ENCODE data around the gene RPRD1A. TPM values are rescaled to one million over a fixed set of nuclear protein-coding genes. Genes with fewer than 3 reads are reported as not detected.

RPRD1A gene
- total and polyA plus RNA-seq, 2 of the 4 experiments (the other 2 are of a cell fraction) = 23.3 to 27.2 TPM

- no peak for ATAC-seq (ENCODE audit: low read depth)
- no peak for DNase-seq
- Histone ChIP-seq H2AFZ (replicated peaks; ENCODE audit: low read length, poor library complexity) (no peak overlapping the region), H3K27me3 (ENCODE audit: control insufficient read depth, insufficient read depth, low read length) (no peaks in the 10 kb centered on the region), H2BK15ac (ENCODE audit: low read depth, low read length) (no peak overlapping the region), H3K4me3 (ENCODE audit: insufficient read depth, low read depth, low read length) (no peak overlapping the region), H3K9me3 (ENCODE audit: control insufficient read depth, insufficient read depth, low read length) (no peaks in the 10 kb centered on the region), H4K5ac (ENCODE audit: low read depth, low read length) (no peak overlapping the region), H2AK9ac (replicated peaks; ENCODE audit: low read depth, low read length, poor library complexity) (no peak overlapping the region), H3K79me1 (ENCODE audit: low read depth in 1 of 2, low read length in 2 of 2) (0 out of 4 replicates have a peak, but pooled peaks cover 0 to 2% of the 10 kb centered on the region in 2 experiments), H4K8ac (ENCODE audit: low read depth in 2 of 2, low read length in 2 of 2) (no peak overlapping the region), H4K91ac (ENCODE audit: insufficient read depth, low read depth, low read length) (no peak overlapping the region), H3K4me2 (ENCODE audit: low read depth, low read length) (no peak overlapping the region), H3K9ac (ENCODE audit: low read depth, low read length) (no peak overlapping the region), H3K4ac (ENCODE audit: low read depth, low read length) (no peak overlapping the region), H2BK120ac (ENCODE audit: low read depth, low read length) (no peak overlapping the region), H3K36me3 (ENCODE audit: control insufficient read depth, insufficient read depth, low read length) (peaks cover 21% of the 10 kb centered on the region), H2BK5ac (ENCODE audit: low read depth, low read length, poor library complexity, severe bottlenecking) (no peak overlapping the region), H3K18ac (ENCODE audit: low read depth, low read length) (no peak overlapping the region), H3K27ac (ENCODE audit: insufficient read depth, low read length) (no peak overlapping the region), H3K14ac (replicated peaks; ENCODE audit: low read depth, low read length) (no peak overlapping the region), H2BK20ac (ENCODE audit: low read depth, low read length) (no peak overlapping the region), H3K9me1 (ENCODE audit: insufficient read depth, low read length) (peaks cover 8% of the 10 kb centered on the region; the same call in 1 of the 2 replicates), H4K20me1 (ENCODE audit: insufficient read depth, low read length) (no peaks in the 10 kb centered on the region), H2AK5ac (ENCODE audit: low read depth, low read length) (no peak overlapping the region), H3K23ac (ENCODE audit: low read depth, low read length) (no peak overlapping the region), H3K4me1 (ENCODE audit: control insufficient read depth, insufficient read depth, low read length) (no peaks in the 10 kb centered on the region), H3K56ac (ENCODE audit: extremely low read depth, insufficient read depth, low read length) (no peak overlapping the region)
- TF ChIP-seq POLR2A (IDR thresholded peaks at IDR 0.05; ENCODE audit: low read depth, low read length) (no peak), ELK1 (IDR thresholded peaks at IDR 0.05; ENCODE audit: borderline replicate concordance, low read depth, low read length) (no peak), CEBPB (IDR thresholded peaks at IDR 0.05; ENCODE audit: low read depth, low read length) (no peak), BHLHE40 (IDR thresholded peaks at IDR 0.05; ENCODE audit: low read depth, low read length) (no peak), RCOR1 (IDR thresholded peaks at IDR 0.05; ENCODE audit: insufficient replicate concordance, low read length) (no peak), SMC3 (IDR thresholded peaks at IDR 0.05; ENCODE audit: low read depth, low read length) (no peak), MAFK (IDR thresholded peaks at IDR 0.05; ENCODE audit: low read depth, low read length) (no peak), CHD1 (IDR thresholded peaks at IDR 0.05; ENCODE audit: low read depth, low read length) (no peak), FOS (IDR thresholded peaks at IDR 0.05; ENCODE audit: low read depth, low read length) (no peak), RAD21 (IDR thresholded peaks at IDR 0.05; ENCODE audit: low read length) (no peak), USF2 (IDR thresholded peaks at IDR 0.05; ENCODE audit: low read depth, low read length) (no peak), RFX5 (IDR thresholded peaks at IDR 0.05; ENCODE audit: low read depth, low read length) (no peak), NFE2L2 (IDR thresholded peaks at IDR 0.05; ENCODE audit: low read depth, low read length) (no peak), CTCF (conservative IDR thresholded peaks at IDR 0.05; ENCODE audit: low read depth, low read length) (no peak), MXI1 (IDR thresholded peaks at IDR 0.05; ENCODE audit: borderline replicate concordance, low read depth, low read length) (no peak), MAZ (IDR thresholded peaks at IDR 0.05; ENCODE audit: borderline replicate concordance, low read depth, low read length) (no peak)
- POLR2A ChIA-PET (ENCODE audit: unreplicated experiment) = interaction anchor here (0.6 kb wide), 1 partner anchor 184 kb away, joined by 3 read pairs; no protein-coding TSS in a partner anchor
- no TSS peak for BruUV-seq (replicated peaks)
- in situ Hi-C loops (cut with MboI; ENCODE audit: low sequenced_read_pairs) (no loop called here), dilution Hi-C loops (cut with HindIII; ENCODE audit: low sequenced_read_pairs, unreplicated experiment) (no loop called here), intact Hi-C loops (cut with micrococcal nuclease) (no loop called here)
- CTCF ChIA-PET = no interaction called here
- no CpG with 5 or more reads among the region's 2 CpGs for WGBS, 2 experiments (ENCODE audit: extremely low coverage in 2 of 2, insufficient read length in 1 of 2)
Observed at GRCh38 chr18:36108196-36108595, 40.8 kb upstream of the RPRD1A start.

All from IMR-90 (cell line).